ENCODE measurements around the gene HAGH. TPM values are rescaled to one million over a fixed set of nuclear protein-coding genes. Genes with fewer than 3 reads are reported as not detected.

Gene HAGH
- polyA plus RNA-seq, 2 donors = 41.1 to 57.9 TPM

DNA sequence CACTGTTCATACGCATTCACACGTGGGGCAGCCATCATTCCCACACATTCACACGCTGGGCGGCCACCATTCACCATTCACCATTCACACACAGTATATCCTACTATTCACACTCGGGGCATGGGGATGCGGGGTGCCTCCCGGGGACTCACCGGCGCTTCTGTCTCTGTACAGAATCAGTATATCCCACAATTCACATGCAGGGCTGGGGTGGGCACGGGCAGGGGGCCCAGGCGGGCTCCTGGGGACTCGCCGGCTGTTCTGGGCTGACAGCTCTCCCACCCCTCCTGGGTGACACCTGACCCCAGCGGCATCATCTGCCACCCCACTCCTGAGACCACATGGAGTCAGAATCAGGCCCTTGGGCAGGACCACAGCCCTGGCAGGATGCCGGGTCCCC, 64.9 kb downstream of the HAGH start:
- peaks cover 0 to 6% of the 10 kb centered on the region in 2 donors for H3K4me1 ChIP-seq (ENCODE audit: control insufficient read depth in 2 of 2, insufficient read depth in 2 of 2, low read length in 1 of 2)
- H3K36me3 ChIP-seq (ENCODE audit: control insufficient read depth in 2 of 2, insufficient read depth in 2 of 2, low read length in 1 of 2) = peaks cover 0 to 63% of the 10 kb centered on the region in 2 donors
- WGBS, 2 donors = 90 to 91% methylated on average over 15 of the region's 15 CpGs
- H3K27ac ChIP-seq (ENCODE audit: low read depth in 2 of 2, low read length in 1 of 2) = no peak overlapping the region
- peaks cover 0 to 1% of the 10 kb centered on the region in 2 donors for H3K9me3 ChIP-seq (ENCODE audit: control insufficient read depth in 2 of 2, insufficient read depth in 1 of 2, low read depth in 1 of 2, low read length in 1 of 2)
- H3K4me3 ChIP-seq (ENCODE audit: low read depth in 1 of 2, low read length in 2 of 2) = no peak overlapping the region
- H3K27me3 ChIP-seq (ENCODE audit: control insufficient read depth in 1 of 2, insufficient read depth in 2 of 2, low read length in 2 of 2) = no peaks in the 10 kb centered on the region

DNA sequence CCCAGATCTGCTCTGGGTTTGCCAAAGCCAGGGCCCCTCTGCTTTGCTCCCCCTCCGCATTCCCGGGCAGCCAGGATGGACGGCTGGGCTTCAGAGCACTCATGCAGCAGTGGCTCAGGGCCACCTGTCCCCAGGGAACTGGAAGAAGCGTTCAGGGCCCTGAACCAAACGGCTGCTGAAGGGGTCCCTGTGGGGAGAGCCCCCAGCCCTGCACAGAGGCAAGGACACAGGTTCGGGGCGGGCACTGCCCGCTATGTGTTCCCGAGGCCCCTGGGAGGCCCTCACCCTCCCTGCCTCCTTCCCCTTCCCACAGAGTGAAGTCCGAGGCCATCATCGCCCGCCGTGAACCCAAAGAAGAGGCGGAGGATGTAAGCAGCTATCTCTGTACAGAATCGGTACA, 65.7 kb downstream of the HAGH start:
- WGBS, 2 donors = 92 to 93% methylated on average over 15 of the region's 15 CpGs
- H3K36me3 ChIP-seq (ENCODE audit: control insufficient read depth in 2 of 2, insufficient read depth in 2 of 2, low read length in 1 of 2) = peaks cover 0 to 60% of the 10 kb centered on the region in 2 donors
- H3K4me3 ChIP-seq (ENCODE audit: low read depth in 1 of 2, low read length in 2 of 2) = no peak overlapping the region
- no peaks in the 10 kb centered on the region for H3K27me3 ChIP-seq (ENCODE audit: control insufficient read depth in 1 of 2, insufficient read depth in 2 of 2, low read length in 2 of 2)
- H3K4me1 ChIP-seq (ENCODE audit: control insufficient read depth in 2 of 2, insufficient read depth in 2 of 2, low read length in 1 of 2) = peaks cover 0 to 6% of the 10 kb centered on the region in 2 donors
- H3K27ac ChIP-seq (ENCODE audit: low read depth in 2 of 2, low read length in 1 of 2) = no peak overlapping the region
- peaks cover 0 to 1% of the 10 kb centered on the region in 2 donors for H3K9me3 ChIP-seq (ENCODE audit: control insufficient read depth in 2 of 2, insufficient read depth in 1 of 2, low read depth in 1 of 2, low read length in 1 of 2)

DNA sequence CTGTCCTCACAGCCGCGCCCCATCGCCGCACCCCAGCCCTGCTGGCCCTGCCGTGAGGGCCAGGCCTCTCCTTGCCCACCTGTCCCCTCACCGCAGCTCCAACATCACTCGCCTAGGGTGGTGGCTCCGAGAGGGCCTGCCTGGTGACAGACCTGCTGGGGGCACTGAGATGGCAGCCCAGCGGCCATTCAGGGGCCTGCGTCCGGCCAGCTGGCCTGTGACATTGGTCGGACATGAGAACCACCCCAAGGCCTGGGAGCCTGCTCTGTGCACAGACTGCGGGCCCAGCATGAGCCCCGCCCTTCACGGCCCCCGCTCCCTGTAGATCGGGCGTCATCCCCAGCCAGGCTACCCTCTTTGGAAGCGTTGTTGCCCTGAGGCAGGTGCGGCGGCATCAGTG, 67.1 kb downstream of the HAGH start:
- peaks cover 0 to 47% of the 10 kb centered on the region in 2 donors for H3K36me3 ChIP-seq (ENCODE audit: control insufficient read depth in 2 of 2, insufficient read depth in 2 of 2, low read length in 1 of 2)

DNA sequence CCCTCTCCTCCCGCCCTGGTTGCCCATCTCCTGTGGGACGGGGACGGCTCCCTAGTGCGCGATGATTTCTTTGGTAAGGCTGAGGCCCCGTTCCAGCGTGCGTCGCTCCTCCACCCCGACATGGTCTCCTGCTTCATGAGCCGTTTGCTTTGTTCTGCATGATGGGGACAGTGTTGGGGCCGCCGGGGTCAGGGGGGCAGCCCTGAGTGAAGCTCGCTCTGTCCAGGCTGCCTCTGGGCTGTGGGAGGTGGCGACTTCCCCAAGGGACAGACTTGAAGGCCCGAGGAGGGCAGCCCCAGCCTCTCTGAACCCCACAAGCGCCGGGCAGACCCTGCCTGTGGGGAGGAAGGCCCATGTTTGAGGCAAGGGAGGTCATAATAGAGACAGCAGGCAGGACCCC, 67.7 kb downstream of the HAGH start:
- peaks cover 0 to 42% of the 10 kb centered on the region in 2 donors for H3K36me3 ChIP-seq (ENCODE audit: control insufficient read depth in 2 of 2, insufficient read depth in 2 of 2, low read length in 1 of 2)
- H3K27ac ChIP-seq (ENCODE audit: low read depth in 2 of 2, low read length in 1 of 2) = no peak overlapping the region

More for the DNA sequence above, 67.1 kb downstream of the HAGH start:
- H3K4me1 ChIP-seq (ENCODE audit: control insufficient read depth in 2 of 2, insufficient read depth in 2 of 2, low read length in 1 of 2) = peaks cover 0 to 6% of the 10 kb centered on the region in 2 donors
- H3K9me3 ChIP-seq (ENCODE audit: control insufficient read depth in 2 of 2, insufficient read depth in 1 of 2, low read depth in 1 of 2, low read length in 1 of 2) = peaks cover 0 to 1% of the 10 kb centered on the region in 2 donors
- no peak overlapping the region for H3K4me3 ChIP-seq (ENCODE audit: low read depth in 1 of 2, low read length in 2 of 2)
- no peaks in the 10 kb centered on the region for H3K27me3 ChIP-seq (ENCODE audit: control insufficient read depth in 1 of 2, insufficient read depth in 2 of 2, low read length in 2 of 2)
- no peak overlapping the region for H3K27ac ChIP-seq (ENCODE audit: low read depth in 2 of 2, low read length in 1 of 2)
- 93 to 95% methylated on average over 21 of the region's 21 CpGs for WGBS, 2 donors

DNA sequence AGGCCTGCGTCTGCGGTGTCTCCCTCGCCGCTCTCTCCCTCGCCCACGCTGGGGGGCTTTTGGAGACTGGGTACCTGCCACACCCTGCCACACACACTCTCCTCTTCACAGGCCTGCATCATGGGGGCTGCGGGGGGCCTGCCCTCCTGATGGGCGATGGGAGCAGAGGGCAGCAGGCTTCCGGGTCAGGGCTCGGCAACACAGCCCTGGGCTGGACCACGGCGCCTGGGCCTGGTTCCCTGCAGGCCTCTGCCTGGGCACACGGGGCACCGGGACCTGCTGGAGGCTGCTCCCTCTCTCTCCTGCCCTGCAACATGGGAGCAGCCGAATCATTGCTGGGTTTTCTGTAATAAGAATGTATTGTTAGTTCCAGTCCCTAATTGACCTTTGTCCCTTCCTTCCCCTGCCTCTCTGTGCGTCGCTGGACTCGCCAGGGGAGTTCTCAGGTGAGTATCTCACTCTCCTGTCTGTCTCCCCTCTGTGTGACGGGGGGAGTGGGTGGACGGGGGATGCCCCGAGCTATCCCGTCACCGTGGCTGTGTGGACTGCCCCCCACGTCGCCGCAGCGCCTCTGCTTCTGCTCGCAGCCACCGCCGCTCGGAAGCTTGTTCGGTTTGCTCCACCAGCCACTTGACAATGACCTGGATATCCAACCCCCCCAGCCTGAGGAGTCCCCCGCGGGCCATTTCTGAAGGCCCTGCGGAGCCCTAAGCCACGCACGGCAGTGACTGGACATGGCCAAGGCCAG, 68.7 kb downstream of the HAGH start:
- H3K4me1 ChIP-seq (ENCODE audit: control insufficient read depth in 2 of 2, insufficient read depth in 2 of 2, low read length in 1 of 2) = no peaks in the 10 kb centered on the region
- WGBS, 2 donors = 92 to 94% methylated on average over 37 of the region's 37 CpGs
- peaks cover 0 to 1% of the 10 kb centered on the region in 2 donors for H3K9me3 ChIP-seq (ENCODE audit: control insufficient read depth in 2 of 2, insufficient read depth in 1 of 2, low read depth in 1 of 2, low read length in 1 of 2)
- no peak overlapping the region for H3K27ac ChIP-seq (ENCODE audit: low read depth in 2 of 2, low read length in 1 of 2)
- peaks cover 0 to 38% of the 10 kb centered on the region in 2 donors for H3K36me3 ChIP-seq (ENCODE audit: control insufficient read depth in 2 of 2, insufficient read depth in 2 of 2, low read length in 1 of 2)
- no peaks in the 10 kb centered on the region for H3K27me3 ChIP-seq (ENCODE audit: control insufficient read depth in 1 of 2, insufficient read depth in 2 of 2, low read length in 2 of 2)
- no peak overlapping the region for H3K4me3 ChIP-seq (ENCODE audit: low read depth in 1 of 2, low read length in 2 of 2)

More for the DNA sequence above, 67.7 kb downstream of the HAGH start:
- WGBS, 2 donors = 93% methylated on average over 18 of the region's 18 CpGs
- Histone ChIP-seq H3K27me3 (ENCODE audit: control insufficient read depth in 1 of 2, insufficient read depth in 2 of 2, low read length in 2 of 2) (no peaks in the 10 kb centered on the region), H3K4me1 (ENCODE audit: control insufficient read depth in 2 of 2, insufficient read depth in 2 of 2, low read length in 1 of 2) (peaks cover 0 to 1% of the 10 kb centered on the region in 2 donors), H3K4me3 (ENCODE audit: low read depth in 1 of 2, low read length in 2 of 2) (no peak overlapping the region), H3K9me3 (ENCODE audit: control insufficient read depth in 2 of 2, insufficient read depth in 1 of 2, low read depth in 1 of 2, low read length in 1 of 2) (peaks cover 0 to 1% of the 10 kb centered on the region in 2 donors)

Other genes with a start within 250 kb of the HAGH start
- 1 to 10 TPM; 4.3 to 8.8 TPM for gene IFT140, start 214.8 kb downstream of the HAGH start, polyA plus RNA-seq
- gene CRAMP1, start 214.5 kb downstream of the HAGH start, polyA plus RNA-seq = 10 to 100 TPM in 1 of 2 donors, 1 to 10 TPM in 1; 4.8 to 10.5 TPM
- 10 to 100 TPM; 20.5 to 31.0 TPM for gene JPT2, start 148.5 kb downstream of the HAGH start, polyA plus RNA-seq
- 10 to 100 TPM; 21.6 to 73.8 TPM for gene MAPK8IP3, start 120.6 kb downstream of the HAGH start, polyA plus RNA-seq
- 100 to 1,000 TPM in 1 of 2 donors, 10 to 100 TPM in 1; 51.0 to 102 TPM for gene NME3, start 55.3 kb downstream of the HAGH start, polyA plus RNA-seq
- 10 to 100 TPM in 1 of 2 donors, 1 to 10 TPM in 1; 6.6 to 23.0 TPM for gene EME2, start 54.0 kb downstream of the HAGH start, polyA plus RNA-seq
- gene MRPS34, start 53.7 kb downstream of the HAGH start, polyA plus RNA-seq = 100 to 1,000 TPM in 1 of 2 donors, 10 to 100 TPM in 1; 62.4 to 115 TPM
- gene SPSB3, start 44.3 kb downstream of the HAGH start, polyA plus RNA-seq = 100 to 1,000 TPM in 1 of 2 donors, 10 to 100 TPM in 1; 69.1 to 126 TPM
- 10 to 100 TPM; 41.5 to 57.8 TPM for gene NUBP2, start 43.9 kb downstream of the HAGH start, polyA plus RNA-seq
- gene IGFALS, start 33.1 kb downstream of the HAGH start, polyA plus RNA-seq = under 1 TPM; 0.01 to 0.14 TPM
- gene FAHD1, start 381 bp upstream of the HAGH start, polyA plus RNA-seq = 10 to 100 TPM; 26.6 to 40.5 TPM
- gene MEIOB, start 45.3 kb upstream of the HAGH start, polyA plus RNA-seq = under 1 TPM in 1 of 2 donors, not detected in 1; 0.08 TPM
- 10 to 100 TPM in 1 of 2 donors, 1 to 10 TPM in 1; 8.0 to 16.3 TPM for gene HS3ST6, start 91.6 kb upstream of the HAGH start, polyA plus RNA-seq
- gene MSRB1, start 116.4 kb upstream of the HAGH start, polyA plus RNA-seq = 10 to 100 TPM; 25.9 to 52.7 TPM
- gene RPL3L, start 127.9 kb upstream of the HAGH start, polyA plus RNA-seq = under 1 TPM; 0.06 to 0.14 TPM
- gene NDUFB10, start 132.7 kb upstream of the HAGH start, polyA plus RNA-seq = 100 to 1,000 TPM; 160 to 207 TPM
- gene RPS2, start 138.0 kb upstream of the HAGH start, polyA plus RNA-seq = 1,000 to 10,000 TPM; 2,871 to 3,908 TPM
- under 1 TPM; 0.06 to 0.20 TPM for gene RNF151, start 140.0 kb upstream of the HAGH start, polyA plus RNA-seq
- 10 to 100 TPM; 56.6 to 59.0 TPM for gene TBL3, start 145.2 kb upstream of the HAGH start, polyA plus RNA-seq
- gene NOXO1, start 154.6 kb upstream of the HAGH start, polyA plus RNA-seq = 1 to 10 TPM; 2.7 to 9.3 TPM
- gene GFER, start 157.4 kb upstream of the HAGH start, polyA plus RNA-seq = 10 to 100 TPM; 13.1 to 23.1 TPM
- under 1 TPM; 0.06 to 0.36 TPM for gene SYNGR3, start 163.1 kb upstream of the HAGH start, polyA plus RNA-seq
- gene ZNF598, start 183.0 kb upstream of the HAGH start, polyA plus RNA-seq = 10 to 100 TPM; 27.9 to 36.4 TPM
- under 1 TPM; 0.22 to 0.53 TPM for gene NPW, start 193.0 kb upstream of the HAGH start, polyA plus RNA-seq
- 10 to 100 TPM; 26.3 to 36.1 TPM for gene NHERF2, start 200.1 kb upstream of the HAGH start, polyA plus RNA-seq
- 10 to 100 TPM; 15.1 to 16.2 TPM for gene NTHL1, start 221.0 kb upstream of the HAGH start, polyA plus RNA-seq
- 10 to 100 TPM; 31.1 to 66.6 TPM for gene TSC2, start 221.2 kb upstream of the HAGH start, polyA plus RNA-seq

All from esophagus (tissue), 2 donors.